HG02588 (cell line): ENCODE measurements around the gene CD82.

ENCODE experiments used
- ATAC-seq: cut with Tn5 transposase; IDR thresholded peaks from one replicate; pipeline ENCODE4 v1.9.1; 2021; ENCODE audit warnings: mild to moderate bottlenecking, moderate library complexity; ENCODE audit not compliant: unreplicated experiment

The CD82 gene

GRCh38 chr11:44614281-44614775 lies 48.9 kb downstream of the CD82 start:
- no peak for ATAC-seq

- no peak for ATAC-seq
These were observed 49.7 kb downstream of the CD82 start for GRCh38 chr11:44615041-44615755.

- no peak for ATAC-seq
These were observed 50.7 kb downstream of the CD82 start for GRCh38 chr11:44615913-44616791.

GRCh38 chr11:44617671-44618461 lies 52.4 kb downstream of the CD82 start:
- no peak for ATAC-seq

GRCh38 chr11:44618561-44619425 lies 53.3 kb downstream of the CD82 start:
- no peak for ATAC-seq

GRCh38 chr11:44620328-44620725 lies 54.9 kb downstream of the CD82 start:
- no peak for ATAC-seq

GRCh38 chr11:44621140-44621681 lies 55.7 kb downstream of the CD82 start:
- no peak for ATAC-seq

- ATAC-seq, result no peak
These were observed 56.3 kb downstream of the CD82 start for GRCh38 chr11:44621784-44622183.

- ATAC-seq, result no peak
These were observed 56.8 kb downstream of the CD82 start for GRCh38 chr11:44622190-44622650.

GRCh38 chr11:44622721-44623258 lies 57.3 kb downstream of the CD82 start:
- ATAC-seq, result no peak

- ATAC-seq, result no peak
These were observed 57.9 kb downstream of the CD82 start for GRCh38 chr11:44623341-44623730.

- no peak for ATAC-seq
These were observed 58.4 kb downstream of the CD82 start for GRCh38 chr11:44623731-44624491.

- ATAC-seq, result no peak
These were observed 59.3 kb downstream of the CD82 start for GRCh38 chr11:44624761-44625221.

GRCh38 chr11:44625759-44626523 lies 60.5 kb downstream of the CD82 start:
- ATAC-seq, result no peak

- ATAC-seq, result no peak
These were observed 61.2 kb downstream of the CD82 start for GRCh38 chr11:44626645-44627044.

GRCh38 chr11:44627165-44627789 lies 61.8 kb downstream of the CD82 start:
- ATAC-seq, result no peak

GRCh38 chr11:44627911-44628729 lies 62.7 kb downstream of the CD82 start:
- no peak for ATAC-seq
